Kidney epithelial cell (primary cell): ENCODE measurements around the gene AK4. TPM values are rescaled to one million over a fixed set of nuclear protein-coding genes. Genes with fewer than 3 reads are reported as not detected.

Source experiments
- DNase-seq: peaks from one replicate; pipeline ENCODE4 v3.0.0-alpha.2; 2010; ENCODE audit warnings: low read depth
- H3K27me3 ChIP-seq: 2 replicates; pipeline ENCODE4 v1.6.0; 2011; ENCODE audit warnings: low read length; ENCODE audit not compliant: control insufficient read depth, insufficient read depth
- H3K36me3 ChIP-seq: 2 replicates; pipeline ENCODE4 v1.5.1; 2011; ENCODE audit warnings: low read length; ENCODE audit not compliant: control insufficient read depth, insufficient read depth
- H3K4me3 ChIP-seq: 2 replicates; pipeline ENCODE4 v1.5.1; 2011; ENCODE audit warnings: low read depth, mild to moderate bottlenecking, control low read depth, low read length
- CTCF ChIP-seq: IDR thresholded peaks from 2 replicates; pipeline ENCODE4 v1.5.1; 2011; ENCODE audit warnings: mild to moderate bottlenecking, moderate library complexity, low read length, control low read depth, inconsistent platforms; ENCODE audit not compliant: insufficient read depth, poor library complexity, severe bottlenecking
- total RNA-seq: library from RNA; depleted of rRNA; stranded (reverse); fragments of >200 nt; gene quantifications from 2 replicates; pipeline ENCODE4 v1.2.3, GENCODE V29; 2015

The AK4 gene
- total RNA-seq, 1 donor from 2014 or later, result 25.2 TPM

GRCh38 chr1:65278376-65279069, 130.5 kb downstream of the AK4 start:
- no peak for TF ChIP-seq CTCF
- no peak for DNase-seq
- H3K27me3 ChIP-seq, result no peaks in the 10 kb centered on the region
- no peaks in the 10 kb centered on the region for H3K36me3 ChIP-seq
- no peak overlapping the region for H3K4me3 ChIP-seq

- H3K4me3 ChIP-seq, result no peak overlapping the region
- no peak for TF ChIP-seq CTCF
- DNase-seq, result no peak
- H3K27me3 ChIP-seq, result no peaks in the 10 kb centered on the region
- no peaks in the 10 kb centered on the region for H3K36me3 ChIP-seq
Measured at GRCh38 chr1:65279070-65279779, 131.2 kb downstream of the AK4 start.

Other genes with a start within 250 kb of the AK4 start
- gene JAK1, start 181.7 kb upstream of the AK4 start, total RNA-seq, result 138 and 156 TPM in 2 replicates
- 4.4 and 8.3 TPM in 2 replicates for gene DNAJC6, start 161.3 kb downstream of the AK4 start, total RNA-seq